Esophagus squamous epithelium (tissue), 5 donors: ENCODE results near the gene AMZ1. TPM values are rescaled to one million over a fixed set of nuclear protein-coding genes. Genes with fewer than 3 reads are reported as not detected.
"Not testable (repeated sequence)": the region's sequence is repeated elsewhere in the genome, so short reads cannot be mapped to it uniquely, and the experiment has no call there.

Source experiments
- DNase-seq: peaks from one replicate; lab custom pipeline; 2025; lab: John Stamatoyannopoulos, UW
- H3K27ac ChIP-seq, 4 donors: fragments of 200-600 bp; sonication (generic); one replicate each; pipeline ENCODE4 v1.5.1; 2016 to 2019; ENCODE audit warnings: mild to moderate bottlenecking in 1 of 4
- H3K27me3 ChIP-seq, 4 donors: fragments of 200-600 bp; sonication (generic); 1 replicate in 3 of 4; 2 replicates in 1 of 4; pipeline versions ENCODE4 v1.5.1 to v1.6.0; 2017 to 2021; ENCODE audit warnings: antibody characterized with exemption in 1 of 4
- H3K36me3 ChIP-seq, 3 donors: fragments of 200-600 bp; sonication (generic); one replicate each; pipeline ENCODE4 v1.5.1; 2016 to 2019
- H3K4me1 ChIP-seq, 3 donors: fragments of 200-600 bp; sonication (generic); one replicate each; pipeline ENCODE4 v1.5.1; 2017 to 2019
- H3K4me3 ChIP-seq, 4 donors: fragments of 200-600 bp; sonication (generic); 1 replicate in 3 of 4; 2 replicates in 1 of 4; pipeline ENCODE4 v1.5.1; 2016 to 2019; ENCODE audit warnings: mild to moderate bottlenecking in 2 of 4, moderate library complexity in 1 of 4
- H3K9me3 ChIP-seq, 3 donors: fragments of 200-600 bp; sonication (generic); one replicate each; pipeline ENCODE4 v1.5.1; 2016 to 2019
- CTCF ChIP-seq, 6 experiments: fragments of 450-650 bp in 4 of 6; fragments of 200-600 bp in 2 of 6; sonication (generic) in 2 of 6; IDR thresholded peaks; one replicate each; pipeline ENCODE4 v1.5.1; 2016 to 2019; ENCODE audit warnings: antibody characterized with exemption in 6 of 6, mild to moderate bottlenecking in 4 of 6, moderate library complexity in 4 of 6
- POLR2A ChIP-seq, 4 donors: fragments of 450-650 bp; IDR thresholded peaks; one replicate each; pipeline ENCODE4 v1.6.1; 2017; ENCODE audit warnings: antibody characterized with exemption in 4 of 4, mild to moderate bottlenecking in 4 of 4, moderate library complexity in 3 of 4
- WGBS, 2 donors: methylation state at CpG; one replicate each; pipeline ENCODE4 v1.1.5; 2018; 5-methylcytosine and 5-hydroxymethylcytosine counted together
- intact Hi-C: fragments of 100-400 bp; cut with DNase I; formaldehyde crosslinking; loops from one replicate; pipeline ENCODE4 v1.15.0; 2022
- total RNA-seq, 4 donors: library from RNA; depleted of rRNA; stranded (reverse); fragments of >200 nt; gene quantifications; one replicate each; pipeline ENCODE4 v1.1.0, GENCODE V29; 2016
- donor health status: DM: yes; HTN: yes; CAD: no.

AMZ1 gene
- total RNA-seq, 4 donors from 2014 or later, result 0.12 to 0.19 TPM; not detected in 2

DNA sequence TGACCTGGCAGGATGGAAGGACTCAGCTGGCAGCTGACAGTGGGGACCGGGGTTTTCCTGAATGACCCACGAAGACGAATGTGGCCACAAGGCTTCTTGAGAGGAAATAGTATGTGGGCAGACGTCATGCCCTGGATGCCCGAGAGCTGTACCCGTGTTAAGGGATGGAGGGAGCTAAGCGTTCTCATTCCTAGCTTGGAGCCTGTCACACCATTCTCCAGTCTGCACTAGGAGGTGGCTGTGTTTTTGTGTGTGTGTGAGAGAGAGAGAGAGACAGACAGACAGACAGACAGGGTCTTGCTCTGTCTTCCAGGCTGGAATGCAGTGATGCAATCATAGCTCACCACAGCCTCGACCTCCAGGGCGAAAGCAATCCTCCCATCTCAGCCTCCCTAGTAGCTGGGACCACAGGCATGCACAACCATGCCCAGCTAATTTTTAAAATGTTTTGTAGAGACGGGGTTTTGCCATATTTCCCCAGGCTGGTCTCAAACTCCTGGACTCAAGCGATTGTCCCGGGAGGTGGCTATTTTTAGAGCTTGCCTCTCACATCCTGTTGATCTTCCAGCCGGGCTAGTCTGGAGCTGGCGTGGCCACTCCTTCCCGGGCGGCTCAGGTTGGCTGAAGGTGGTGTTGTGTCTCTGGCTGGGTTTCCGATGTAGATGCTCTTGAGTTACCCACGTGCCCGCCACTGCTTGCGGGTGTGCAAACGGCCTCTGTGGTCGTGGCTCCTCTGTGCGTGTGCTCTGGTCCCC lies 2.1 kb downstream of the AMZ1 start:
- H3K4me3 ChIP-seq, result no peak overlapping the region
- WGBS, 2 donors, result 52 to 64% methylated on average over 17 to 22 of the region's 23 CpGs
- peaks cover 7 to 25% (median 15%) of the 10 kb centered on the region in 3 donors for H3K4me1 ChIP-seq
- no peak for TF ChIP-seq POLR2A (IDR thresholded peaks at IDR 0.05)
- no peak for TF ChIP-seq CTCF (IDR thresholded peaks at IDR 0.05)
- no peaks in the 10 kb centered on the region for H3K36me3 ChIP-seq
- H3K27ac ChIP-seq, result no peak overlapping the region
- no peak for DNase-seq
- no peaks in the 10 kb centered on the region for H3K9me3 ChIP-seq
- intact Hi-C loops, result loop anchor here (10.0 kb wide), 1 partner anchor 235 kb away; no protein-coding TSS in a partner anchor
- peaks cover 3 to 56% (median 17%) of the 10 kb centered on the region in 4 donors for H3K27me3 ChIP-seq

- WGBS, 2 donors, result 57 to 77% methylated on average over 6 to 17 of the region's 18 CpGs
- intact Hi-C loops, result no loop called here
- no peak for TF ChIP-seq CTCF (IDR thresholded peaks at IDR 0.05)
- no peak for TF ChIP-seq POLR2A (IDR thresholded peaks at IDR 0.05)
- Histone ChIP-seq H3K36me3 (no peaks in the 10 kb centered on the region), H3K4me1 (peaks cover 7 to 25% (median 15%) of the 10 kb centered on the region in 3 donors), H3K27ac (no peak overlapping the region), H3K4me3 (no peak overlapping the region), H3K27me3 (peaks cover 3 to 46% (median 17%) of the 10 kb centered on the region in 4 donors), H3K9me3 (no peaks in the 10 kb centered on the region)
- no peak for DNase-seq
Measured at GRCh38 chr7:2691011-2691707, 3.2 kb downstream of the AMZ1 start.

DNA sequence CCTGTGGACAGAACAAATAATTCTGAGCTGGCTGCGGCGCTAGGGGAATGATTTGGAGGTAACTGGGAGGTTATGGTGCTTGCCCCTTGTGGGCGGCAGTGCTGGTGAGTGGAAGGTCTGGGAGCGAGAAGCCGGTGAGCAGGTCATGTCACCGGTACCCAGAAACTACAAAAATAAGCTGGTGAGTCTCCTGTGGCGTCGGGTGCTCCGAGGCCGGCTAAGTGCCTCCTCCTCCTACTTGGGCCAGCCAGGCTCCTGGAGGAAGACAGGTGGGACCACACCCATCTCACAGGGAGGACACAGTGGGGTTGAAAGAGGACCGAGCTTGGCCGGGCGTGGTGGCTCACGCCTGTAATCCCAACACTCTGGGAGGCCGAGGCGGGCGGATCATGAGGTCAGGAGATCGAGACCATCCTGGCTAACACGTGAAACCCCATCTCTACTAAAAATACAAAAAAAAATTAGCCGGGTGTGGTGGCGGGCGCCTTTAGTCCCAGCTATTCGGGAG lies 4.0 kb downstream of the AMZ1 start:
- H3K9me3 ChIP-seq, intact Hi-C loops, H3K27ac ChIP-seq, H3K36me3 ChIP-seq, DNase-seq, H3K4me3 ChIP-seq: not testable (repeated sequence)
- Histone ChIP-seq H3K4me1 (peaks cover 7 to 25% (median 15%) of the 10 kb centered on the region in 3 donors), H3K27me3 (peaks cover 3 to 38% (median 17%) of the 10 kb centered on the region in 4 donors)
- 83 to 96% methylated on average over 11 to 15 of the region's 23 CpGs for WGBS, 2 donors

DNA sequence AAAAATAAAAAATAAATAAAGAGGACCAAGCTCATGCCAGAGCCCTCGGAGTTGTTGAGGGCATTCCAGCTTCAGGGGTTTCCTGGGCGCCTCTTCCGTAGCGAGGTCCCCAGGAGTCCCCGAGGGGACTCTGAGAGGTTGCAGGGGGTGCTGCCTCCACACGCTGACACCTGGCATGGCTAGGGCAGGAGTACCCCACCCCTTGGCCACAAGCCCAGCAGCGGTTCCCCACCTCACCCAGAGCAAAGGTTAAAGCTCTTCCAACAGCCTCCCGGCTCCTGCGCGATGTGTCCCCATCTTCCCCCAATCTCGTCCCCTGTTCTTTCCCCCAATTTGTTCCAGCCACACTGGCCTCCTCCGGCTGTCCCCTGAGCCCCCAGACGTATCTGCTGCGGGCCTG lies 4.5 kb downstream of the AMZ1 start:
- Histone ChIP-seq H3K9me3 (no peaks in the 10 kb centered on the region), H3K27me3 (peaks cover 3 to 32% (median 14%) of the 10 kb centered on the region in 4 donors), H3K36me3 (no peaks in the 10 kb centered on the region), H3K4me3 (no peak overlapping the region), H3K27ac (no peak overlapping the region), H3K4me1 (peaks cover 7 to 20% (median 14%) of the 10 kb centered on the region in 3 donors)
- intact Hi-C loops, result no loop called here
- no peak for DNase-seq
- TF ChIP-seq CTCF (IDR thresholded peaks at IDR 0.05), result no peak
- TF ChIP-seq POLR2A (IDR thresholded peaks at IDR 0.05), result no peak
- WGBS, 2 donors, result 69 to 75% methylated on average over 11 to 14 of the region's 14 CpGs

GRCh38 chr7:2693420-2694121 lies 5.6 kb downstream of the AMZ1 start:
- 88 to 91% methylated on average over 17 to 18 of the region's 19 CpGs for whole genome bisulfite sequencing, 2 donors
- DNase-seq, H3K4me1 ChIP-seq, intact Hi-C loops, H3K36me3 ChIP-seq, H3K4me3 ChIP-seq, H3K9me3 ChIP-seq, H3K27ac ChIP-seq: not testable (repeated sequence)
- H3K27me3 ChIP-seq, result peaks cover 0 to 22% (median 5%) of the 10 kb centered on the region in 4 donors

- H3K27ac ChIP-seq, H3K4me1 ChIP-seq, DNase-seq, H3K9me3 ChIP-seq, H3K4me3 ChIP-seq, intact Hi-C loops, H3K36me3 ChIP-seq: not testable (repeated sequence)
- WGBS, 2 donors, result 82 to 91% methylated on average over 7 to 8 of the region's 8 CpGs
- H3K27me3 ChIP-seq, result peaks cover 0 to 17% (median 2%) of the 10 kb centered on the region in 4 donors
Measured at GRCh38 chr7:2694122-2694436, 6.1 kb downstream of the AMZ1 start.
